Measurements from ENCODE around the gene SERBP1.

Gene SERBP1

DNA sequence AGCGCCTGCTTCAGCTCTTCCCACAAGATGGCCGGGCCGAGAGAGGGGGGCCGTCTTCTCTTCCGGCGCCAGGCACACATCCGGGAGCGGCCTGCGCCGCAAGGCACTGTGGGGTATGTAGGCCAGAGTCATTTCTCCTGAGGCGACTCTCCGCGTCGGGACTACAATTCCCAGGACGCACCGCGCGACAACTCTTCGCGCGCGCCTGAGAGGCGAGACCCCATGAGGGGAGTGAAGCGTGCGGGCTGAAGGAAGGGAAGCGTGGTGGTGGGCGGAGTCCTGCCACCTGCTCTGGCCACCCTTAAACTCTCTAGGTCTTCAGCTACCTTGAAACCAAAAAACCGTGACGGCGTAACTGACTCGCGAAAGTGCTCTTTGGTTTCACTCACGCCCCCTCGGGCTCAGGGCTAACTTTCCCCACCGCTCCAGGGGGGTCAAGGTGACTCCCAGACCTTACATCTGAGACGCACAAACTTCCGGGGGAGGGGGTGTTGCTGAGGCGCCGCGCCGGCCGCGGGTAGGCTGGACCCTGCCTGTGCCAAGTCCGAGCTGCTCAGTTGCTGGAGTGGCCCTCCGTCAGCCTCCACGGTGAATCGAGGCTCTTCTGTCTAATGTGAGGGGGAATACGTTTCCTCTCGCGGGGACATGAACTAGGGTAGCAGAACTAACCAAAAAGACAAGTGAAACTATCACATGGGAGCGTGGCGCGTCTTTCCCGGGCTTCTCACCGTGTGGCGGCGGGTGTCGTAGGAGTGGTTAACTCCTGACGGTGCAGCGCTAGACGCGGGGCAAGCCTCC is at the start of gene SERBP1:
TSS of gene SERBP1 (minus strand) at position 45 of the 798 bp plus-strand sequence. CDS start 102 bp downstream, outside the sequence.
- Histone ChIP-seq H3K79me2 (ENCODE audit: control insufficient read depth, low read length) (peaks cover 62% of the 10 kb centered on the region), H3K36me3 (ENCODE audit: control insufficient read depth, low read length) (peaks cover 44% of the 10 kb centered on the region), H3K4me1 (ENCODE audit: control insufficient read depth, low read length) (peaks cover 57% of the 10 kb centered on the region), H3F3A (ENCODE audit: control insufficient read depth, insufficient read depth) (peaks cover 29% of the 10 kb centered on the region), H3K4me3 (ENCODE audit: low read length) (peak within 1 kb of the TSS; percentile 98), H3K4me2 (ENCODE audit: low read length) (peak within 1 kb of the TSS; percentile 94), H3K9me3 (ENCODE audit: control insufficient read depth, insufficient read depth, low read length) (no peaks in the 10 kb centered on the region), H3K27ac (ENCODE audit: low read depth, low read length) (peak within 1 kb of the TSS; percentile 89), H3K27me3 (ENCODE audit: control insufficient read depth, low read length) (no peaks in the 10 kb centered on the region), H3K9me2 (replicated peaks; ENCODE audit: control insufficient read depth, low read length) (no peaks in the 10 kb centered on the region), H4K20me1 (ENCODE audit: control insufficient read depth, insufficient read depth, low read depth, low read length) (peaks cover 38% of the 10 kb centered on the region)
- TF ChIP-seq, protein P1, sequence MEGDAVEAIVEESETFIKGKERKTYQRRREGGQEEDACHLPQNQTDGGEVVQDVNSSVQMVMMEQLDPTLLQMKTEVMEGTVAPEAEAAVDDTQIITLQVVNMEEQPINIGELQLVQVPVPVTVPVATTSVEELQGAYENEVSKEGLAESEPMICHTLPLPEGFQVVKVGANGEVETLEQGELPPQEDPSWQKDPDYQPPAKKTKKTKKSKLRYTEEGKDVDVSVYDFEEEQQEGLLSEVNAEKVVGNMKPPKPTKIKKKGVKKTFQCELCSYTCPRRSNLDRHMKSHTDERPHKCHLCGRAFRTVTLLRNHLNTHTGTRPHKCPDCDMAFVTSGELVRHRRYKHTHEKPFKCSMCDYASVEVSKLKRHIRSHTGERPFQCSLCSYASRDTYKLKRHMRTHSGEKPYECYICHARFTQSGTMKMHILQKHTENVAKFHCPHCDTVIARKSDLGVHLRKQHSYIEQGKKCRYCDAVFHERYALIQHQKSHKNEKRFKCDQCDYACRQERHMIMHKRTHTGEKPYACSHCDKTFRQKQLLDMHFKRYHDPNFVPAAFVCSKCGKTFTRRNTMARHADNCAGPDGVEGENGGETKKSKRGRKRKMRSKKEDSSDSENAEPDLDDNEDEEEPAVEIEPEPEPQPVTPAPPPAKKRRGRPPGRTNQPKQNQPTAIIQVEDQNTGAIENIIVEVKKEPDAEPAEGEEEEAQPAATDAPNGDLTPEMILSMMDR (IDR thresholded peaks at IDR 0.05; ENCODE audit: low read depth, low read length, poor library complexity, severe bottlenecking), result peak; percentile 12
- no peak for TF ChIP-seq EZH2phosphoT487 (IDR thresholded peaks at IDR 0.05; ENCODE audit: borderline replicate concordance, low read length)

GRCh38 chr1:67479146-67479891 is 49.1 kb upstream of the SERBP1 start:
- TF ChIP-seq EZH2phosphoT487 (IDR thresholded peaks at IDR 0.05; ENCODE audit: borderline replicate concordance, low read length), result no peak
- TF ChIP-seq, protein P1 (IDR thresholded peaks at IDR 0.05; ENCODE audit: low read depth, low read length, poor library complexity, severe bottlenecking), result no peak
- Histone ChIP-seq H3K4me1 (ENCODE audit: control insufficient read depth, low read length) (no peaks in the 10 kb centered on the region), H3K79me2 (ENCODE audit: control insufficient read depth, low read length) (no peaks in the 10 kb centered on the region), H3K27me3 (ENCODE audit: control insufficient read depth, low read length) (no peaks in the 10 kb centered on the region), H3K27ac (ENCODE audit: low read depth, low read length) (no peak overlapping the region), H3F3A (ENCODE audit: control insufficient read depth, insufficient read depth) (no peaks in the 10 kb centered on the region), H3K36me3 (ENCODE audit: control insufficient read depth, low read length) (no peaks in the 10 kb centered on the region), H3K9me3 (ENCODE audit: control insufficient read depth, insufficient read depth, low read length) (no peaks in the 10 kb centered on the region), H3K4me3 (ENCODE audit: low read length) (no peak overlapping the region), H4K20me1 (ENCODE audit: control insufficient read depth, insufficient read depth, low read depth, low read length) (no peaks in the 10 kb centered on the region), H3K4me2 (ENCODE audit: low read length) (no peak overlapping the region), H3K9me2 (replicated peaks; ENCODE audit: control insufficient read depth, low read length) (no peaks in the 10 kb centered on the region)

DNA sequence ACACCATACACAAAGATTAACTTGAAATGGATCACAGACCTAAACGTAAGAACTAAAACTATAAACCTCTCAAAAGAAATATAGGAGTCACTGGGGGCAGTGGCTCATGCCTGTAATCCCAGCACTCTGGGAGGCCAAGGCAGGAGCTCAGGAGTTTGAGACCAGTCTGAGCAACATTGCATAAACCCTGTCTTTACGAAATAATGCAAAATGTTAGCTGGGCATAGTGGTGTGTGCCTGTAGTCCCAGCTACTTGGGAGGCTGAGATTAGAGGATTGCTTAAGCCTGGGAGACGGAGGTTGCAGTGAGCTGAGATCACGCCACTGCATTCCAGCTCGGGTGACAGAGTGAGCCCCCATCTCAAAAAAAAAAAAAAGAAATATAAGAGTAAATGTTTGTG is 46.7 kb upstream of the SERBP1 start:
- Histone ChIP-seq H3K4me1 (ENCODE audit: control insufficient read depth, low read length) (no peaks in the 10 kb centered on the region), H3K27ac (ENCODE audit: low read depth, low read length) (no peak overlapping the region), H3K4me2 (ENCODE audit: low read length) (no peak overlapping the region), H3F3A (ENCODE audit: control insufficient read depth, insufficient read depth) (no peaks in the 10 kb centered on the region), H3K9me3 (ENCODE audit: control insufficient read depth, insufficient read depth, low read length) (no peaks in the 10 kb centered on the region), H3K9me2 (replicated peaks; ENCODE audit: control insufficient read depth, low read length) (no peaks in the 10 kb centered on the region), H4K20me1 (ENCODE audit: control insufficient read depth, insufficient read depth, low read depth, low read length) (no peaks in the 10 kb centered on the region), H3K27me3 (ENCODE audit: control insufficient read depth, low read length) (peaks cover 5% of the 10 kb centered on the region; the same call in 1 of the 2 replicates), H3K4me3 (ENCODE audit: low read length) (no peak overlapping the region), H3K36me3 (ENCODE audit: control insufficient read depth, low read length) (no peaks in the 10 kb centered on the region), H3K79me2 (ENCODE audit: control insufficient read depth, low read length) (no peaks in the 10 kb centered on the region)
- TF ChIP-seq EZH2phosphoT487 (IDR thresholded peaks at IDR 0.05; ENCODE audit: borderline replicate concordance, low read length), result no peak
- TF ChIP-seq, protein P1 (IDR thresholded peaks at IDR 0.05; ENCODE audit: low read depth, low read length, poor library complexity, severe bottlenecking), result no peak
